ENCODE measurements around the gene PICK1. TPM values are rescaled to one million over a fixed set of nuclear protein-coding genes. Genes with fewer than 3 reads are reported as not detected.
"Not testable (repeated sequence)": the region's sequence is repeated elsewhere in the genome, so short reads cannot be mapped to it uniquely, and the experiment has no call there.

PICK1 gene
- total RNA-seq, 2 experiments from 2014 or later, result 21.2 to 25.6 TPM

GRCh38 chr22:38115423-38116205 lies 58.4 kb downstream of the PICK1 start:
- Mint-ChIP-seq H3K27me3 (no peaks in the 10 kb centered on the region), H3K9me3 (no peaks in the 10 kb centered on the region), H3K36me3 (ENCODE audit: low read depth) (peaks cover 13% of the 10 kb centered on the region), H3K4me3 (no peak overlapping the region), H3K27ac (no peak overlapping the region), H3K4me1 (ENCODE audit: low read depth) (peaks cover 4% of the 10 kb centered on the region)
- Histone ChIP-seq H3K36me3 (ENCODE audit: insufficient read depth, low read length) (peaks cover 22% of the 10 kb centered on the region), H3K4me1 (ENCODE audit: insufficient read depth, low read length) (peaks cover 8% of the 10 kb centered on the region), H3K27me3 (ENCODE audit: control insufficient read depth in 1 of 2, insufficient read depth in 2 of 2, low read length in 2 of 2) (no peaks in the 10 kb centered on the region), H3K27ac (ENCODE audit: low read depth in 1 of 2, low read length in 2 of 2) (no peak overlapping the region), H3K4me3 (ENCODE audit: low read length) (no peak overlapping the region), H3K9me3 (ENCODE audit: control insufficient read depth in 1 of 2, insufficient read depth in 1 of 2, low read length in 2 of 2) (no peaks in the 10 kb centered on the region)
- no peak for DNase-seq
- POLR2A ChIA-PET, result no interaction called here
- intact Hi-C loops (cut with DNase I, micrococcal nuclease), result loop anchor here (2.0 to 10.0 kb wide), 3 partner anchors 99 to 237 kb away; no protein-coding TSS in a partner anchor
- no peak for TF ChIP-seq CTCF (IDR thresholded peaks at IDR 0.05)
- CTCF ChIA-PET, result interaction anchor here (1.1 kb wide), 1 partner anchor 10 kb away, joined by 3 read pairs; no protein-coding TSS in a partner anchor
- no peak for ATAC-seq (ENCODE audit: poor library complexity)

GRCh38 chr22:38117556-38117955 lies 60.4 kb downstream of the PICK1 start:
- H3K27ac ChIP-seq (ENCODE audit: low read depth in 1 of 2, low read length in 2 of 2); DNase-seq; H3K4me3 Mint-ChIP-seq; H3K4me1 Mint-ChIP-seq (ENCODE audit: low read depth); H3K27ac Mint-ChIP-seq; H3K4me1 ChIP-seq (ENCODE audit: insufficient read depth, low read length); POLR2A ChIA-PET; H3K4me3 ChIP-seq (ENCODE audit: low read length); CTCF ChIA-PET; H3K27me3 Mint-ChIP-seq; H3K9me3 ChIP-seq (ENCODE audit: control insufficient read depth in 1 of 2, insufficient read depth in 1 of 2, low read length in 2 of 2); H3K9me3 Mint-ChIP-seq; ATAC-seq (ENCODE audit: poor library complexity); H3K27me3 ChIP-seq (ENCODE audit: control insufficient read depth in 1 of 2, insufficient read depth in 2 of 2, low read length in 2 of 2): not testable (repeated sequence)
- H3K36me3 Mint-ChIP-seq (ENCODE audit: low read depth), result peaks cover 13% of the 10 kb centered on the region
- intact Hi-C loops (cut with DNase I, micrococcal nuclease), result loop anchor here in 1 of 2 experiments (5.0 to 10.0 kb wide), 2 partner anchors 97 to 115 kb away; no protein-coding TSS in a partner anchor
- H3K36me3 ChIP-seq (ENCODE audit: insufficient read depth, low read length), result peaks cover 15% of the 10 kb centered on the region

GRCh38 chr22:38118182-38118581 lies 61.0 kb downstream of the PICK1 start:
- Mint-ChIP-seq H3K36me3 (ENCODE audit: low read depth) (peaks cover 9% of the 10 kb centered on the region), H3K27me3 (no peaks in the 10 kb centered on the region), H3K4me1 (ENCODE audit: low read depth) (peaks cover 4% of the 10 kb centered on the region), H3K27ac (no peak overlapping the region), H3K9me3 (no peaks in the 10 kb centered on the region), H3K4me3 (no peak overlapping the region)
- DNase-seq (no peak), ATAC-seq (ENCODE audit: poor library complexity) (no peak)
- Histone ChIP-seq H3K27me3 (ENCODE audit: control insufficient read depth in 1 of 2, insufficient read depth in 2 of 2, low read length in 2 of 2) (no peaks in the 10 kb centered on the region), H3K36me3 (ENCODE audit: insufficient read depth, low read length) (peaks cover 15% of the 10 kb centered on the region), H3K4me3 (ENCODE audit: low read length) (no peak overlapping the region), H3K9me3 (ENCODE audit: control insufficient read depth in 1 of 2, insufficient read depth in 1 of 2, low read length in 2 of 2) (no peaks in the 10 kb centered on the region), H3K27ac (ENCODE audit: low read depth in 1 of 2, low read length in 2 of 2) (no peak overlapping the region), H3K4me1 (ENCODE audit: insufficient read depth, low read length) (peaks cover 8% of the 10 kb centered on the region)
- CTCF ChIA-PET, result no interaction called here
- POLR2A ChIA-PET, result no interaction called here
- TF ChIP-seq CTCF (IDR thresholded peaks at IDR 0.05), result no peak
- intact Hi-C loops (cut with DNase I, micrococcal nuclease), result loop anchor here in 1 of 2 experiments (5.0 to 10.0 kb wide), 2 partner anchors 97 to 114 kb away; no protein-coding TSS in a partner anchor

GRCh38 chr22:38118747-38119146 lies 61.5 kb downstream of the PICK1 start:
- H3K27ac ChIP-seq (ENCODE audit: low read depth in 1 of 2, low read length in 2 of 2); H3K27ac Mint-ChIP-seq; H3K9me3 Mint-ChIP-seq; CTCF ChIA-PET; H3K27me3 ChIP-seq (ENCODE audit: control insufficient read depth in 1 of 2, insufficient read depth in 2 of 2, low read length in 2 of 2); H3K4me3 Mint-ChIP-seq; H3K27me3 Mint-ChIP-seq; H3K4me3 ChIP-seq (ENCODE audit: low read length); DNase-seq; H3K4me1 ChIP-seq (ENCODE audit: insufficient read depth, low read length); H3K36me3 Mint-ChIP-seq (ENCODE audit: low read depth); ATAC-seq (ENCODE audit: poor library complexity); POLR2A ChIA-PET; H3K9me3 ChIP-seq (ENCODE audit: control insufficient read depth in 1 of 2, insufficient read depth in 1 of 2, low read length in 2 of 2); H3K4me1 Mint-ChIP-seq (ENCODE audit: low read depth): not testable (repeated sequence)
- intact Hi-C loops (cut with DNase I, micrococcal nuclease), result loop anchor here in 1 of 2 experiments (5.0 to 10.0 kb wide), 2 partner anchors 96 to 114 kb away; no protein-coding TSS in a partner anchor
- peaks cover 12% of the 10 kb centered on the region for H3K36me3 ChIP-seq (ENCODE audit: insufficient read depth, low read length)
